ENCODE data around the gene PNP. TPM values are rescaled to one million over a fixed set of nuclear protein-coding genes. Genes with fewer than 3 reads are reported as not detected.

Gene PNP
- total and polyA plus RNA-seq, 10 of the 15 experiments (the other 5 are each of a cell fraction or from before 2014, with no cell fraction given), result 103 to 215 (median 138) TPM

DNA sequence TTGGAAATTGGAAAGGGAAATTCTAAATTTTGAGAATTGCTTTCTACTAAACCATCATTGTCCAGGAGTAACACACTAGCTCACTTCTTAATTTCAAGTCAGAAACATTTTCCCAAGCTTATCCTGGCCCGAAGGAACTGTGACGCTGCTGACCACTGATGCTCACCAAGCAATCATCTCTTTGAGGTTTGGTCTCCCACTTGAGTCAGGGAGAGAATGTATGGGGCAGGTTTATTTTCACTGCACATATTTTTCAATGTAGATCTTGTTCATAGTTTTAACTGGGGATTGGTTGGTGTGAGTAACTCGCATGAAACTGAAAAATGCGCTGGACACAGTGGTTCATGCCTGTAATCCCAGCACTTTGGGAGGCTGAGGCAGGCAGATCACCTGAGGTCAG, 23.3 kb downstream of the PNP start (continued):
- TF ChIP-seq RELB (IDR thresholded peaks at IDR 0.05; ENCODE audit: low read depth) (no peak), LARP7 (IDR thresholded peaks at IDR 0.05) (no peak), FOXM1 (IDR thresholded peaks at IDR 0.05; ENCODE audit: low read depth, low read length) (no peak)

DNA sequence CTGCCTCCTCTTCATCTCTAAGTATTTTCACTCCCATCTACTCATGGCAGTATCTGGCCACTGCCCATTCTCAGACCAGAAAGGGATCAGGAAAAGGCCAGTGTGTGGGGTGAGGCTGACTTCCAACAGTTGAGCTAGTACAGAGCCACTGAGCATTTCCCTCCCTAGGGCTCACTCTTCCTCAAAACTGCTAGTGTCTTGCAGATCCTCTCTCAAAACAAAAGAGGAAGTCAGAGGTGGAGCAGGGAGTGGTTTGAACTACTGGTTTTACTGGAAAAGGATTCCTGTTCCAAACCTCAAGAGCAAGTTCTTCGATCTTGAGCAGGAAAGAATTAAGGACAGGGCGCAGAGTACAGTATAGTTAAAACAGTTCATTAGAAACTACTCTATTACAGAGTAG, 24.4 kb downstream of the PNP start:
- peak; percentile 12 for ATAC-seq
- BruUV-seq (replicated peaks), result no TSS peak
- ChIA-PET SMC1A (ENCODE audit: uncharacterized antibody, unreplicated experiment) (interaction anchor here (0.8 to 8.1 kb wide), 9 partner anchors 12 to 166 kb away, joined by 3 to 49 read pairs (median 6); partner anchors contain the start of genes APEX1, OSGEP and PIP4P1), CTCF (interaction anchor here (0.9 to 2.4 kb wide), 5 partner anchors 24 to 79 kb away, joined by 3 to 20 read pairs (median 3); partner anchors contain the start of genes PIP4P1 and PNP), POLR2A (interaction anchor here (0.9 kb wide), 1 partner anchor 24 kb away, joined by 3 read pairs; no protein-coding TSS in a partner anchor), RAD21 (ENCODE audit: unreplicated experiment) (interaction anchor here (0.7 to 2.6 kb wide), 5 partner anchors 30 to 166 kb away, joined by 3 to 9 read pairs (median 3); partner anchors contain the start of gene PARP2)
- no peak overlapping the region for H3K4me3 ChIP-seq
- H3K79me2 ChIP-seq (ENCODE audit: control insufficient read depth, insufficient read depth, low read length), result no peaks in the 10 kb centered on the region
- peak overlapping the region; percentile 11; the same call in 1 of the 2 replicates for H2AFZ ChIP-seq (ENCODE audit: control insufficient read depth, low read depth, low read length)
- H4K20me1 ChIP-seq (ENCODE audit: control insufficient read depth, insufficient read depth), result no peaks in the 10 kb centered on the region
- H3K9me3 ChIP-seq (replicated peaks; ENCODE audit: control insufficient read depth, insufficient read depth, low read length), result no peaks in the 10 kb centered on the region; the same call in 2 of the 3 replicates
- 14% methylated on average over 2 of the region's 2 CpGs for WGBS (ENCODE audit: insufficient coverage, insufficient replicate concordance, low lambda C conversion rate, missing lambda C conversion rate)
- H3K4me1 ChIP-seq (ENCODE audit: control insufficient read depth, insufficient read depth, low read length), result peaks cover 39% of the 10 kb centered on the region
- peak overlapping the region; percentile 14; the same call in 1 of the 2 replicates for H3K27ac ChIP-seq (ENCODE audit: control insufficient read depth, insufficient read depth)
- H3K4me2 ChIP-seq (ENCODE audit: control insufficient read depth, insufficient read depth), result peak overlapping the region; percentile 6; the same call in 1 of the 2 replicates
- intact Hi-C loops (cut with micrococcal nuclease; ENCODE audit: unreplicated experiment) (loop anchor here (5.0 kb wide), 1 partner anchor 39 kb away; no protein-coding TSS in a partner anchor), in situ Hi-C loops (cut with MboI) (no loop called here)
- FAIRE-seq, result no peak
- no peak for DNase-seq (ENCODE audit: low read depth, low spot score)
- no peaks in the 10 kb centered on the region for H3K36me3 ChIP-seq (ENCODE audit: control insufficient read depth in 2 of 2, insufficient read depth in 2 of 2, low read length in 1 of 2)
- no peaks in the 10 kb centered on the region for H3K27me3 ChIP-seq (replicated peaks in 1 of 2; ENCODE audit: control insufficient read depth in 2 of 2, insufficient read depth in 2 of 2, low read length in 1 of 2)
- H3K9ac ChIP-seq (ENCODE audit: control insufficient read depth, insufficient read depth, low read length), result no peak overlapping the region
- TF ChIP-seq EED (IDR thresholded peaks at IDR 0.05; ENCODE audit: low read depth), result peak; percentile 66
- peak; percentile 93 for TF ChIP-seq SPI1 (IDR thresholded peaks at IDR 0.05; ENCODE audit: borderline replicate concordance, insufficient read depth, low read depth, low read length)
- TF ChIP-seq, protein P1, sequence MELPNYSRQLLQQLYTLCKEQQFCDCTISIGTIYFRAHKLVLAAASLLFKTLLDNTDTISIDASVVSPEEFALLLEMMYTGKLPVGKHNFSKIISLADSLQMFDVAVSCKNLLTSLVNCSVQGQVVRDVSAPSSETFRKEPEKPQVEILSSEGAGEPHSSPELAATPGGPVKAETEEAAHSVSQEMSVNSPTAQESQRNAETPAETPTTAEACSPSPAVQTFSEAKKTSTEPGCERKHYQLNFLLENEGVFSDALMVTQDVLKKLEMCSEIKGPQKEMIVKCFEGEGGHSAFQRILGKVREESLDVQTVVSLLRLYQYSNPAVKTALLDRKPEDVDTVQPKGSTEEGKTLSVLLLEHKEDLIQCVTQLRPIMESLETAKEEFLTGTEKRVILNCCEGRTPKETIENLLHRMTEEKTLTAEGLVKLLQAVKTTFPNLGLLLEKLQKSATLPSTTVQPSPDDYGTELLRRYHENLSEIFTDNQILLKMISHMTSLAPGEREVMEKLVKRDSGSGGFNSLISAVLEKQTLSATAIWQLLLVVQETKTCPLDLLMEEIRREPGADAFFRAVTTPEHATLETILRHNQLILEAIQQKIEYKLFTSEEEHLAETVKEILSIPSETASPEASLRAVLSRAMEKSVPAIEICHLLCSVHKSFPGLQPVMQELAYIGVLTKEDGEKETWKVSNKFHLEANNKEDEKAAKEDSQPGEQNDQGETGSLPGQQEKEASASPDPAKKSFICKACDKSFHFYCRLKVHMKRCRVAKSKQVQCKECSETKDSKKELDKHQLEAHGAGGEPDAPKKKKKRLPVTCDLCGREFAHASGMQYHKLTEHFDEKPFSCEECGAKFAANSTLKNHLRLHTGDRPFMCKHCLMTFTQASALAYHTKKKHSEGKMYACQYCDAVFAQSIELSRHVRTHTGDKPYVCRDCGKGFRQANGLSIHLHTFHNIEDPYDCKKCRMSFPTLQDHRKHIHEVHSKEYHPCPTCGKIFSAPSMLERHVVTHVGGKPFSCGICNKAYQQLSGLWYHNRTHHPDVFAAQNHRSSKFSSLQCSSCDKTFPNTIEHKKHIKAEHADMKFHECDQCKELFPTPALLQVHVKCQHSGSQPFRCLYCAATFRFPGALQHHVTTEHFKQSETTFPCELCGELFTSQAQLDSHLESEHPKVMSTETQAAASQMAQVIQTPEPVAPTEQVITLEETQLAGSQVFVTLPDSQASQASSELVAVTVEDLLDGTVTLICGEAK (IDR thresholded peaks at IDR 0.05; ENCODE audit: borderline replicate concordance), result no peak
- no peak for TF ChIP-seq HDAC2 (IDR thresholded peaks at IDR 0.05)
- TF ChIP-seq LARP7 (IDR thresholded peaks at IDR 0.05), result no peak
- no peak for TF ChIP-seq CBX3 (IDR thresholded peaks at IDR 0.05; ENCODE audit: borderline replicate concordance, low read depth)
- TF ChIP-seq, protein P2, sequence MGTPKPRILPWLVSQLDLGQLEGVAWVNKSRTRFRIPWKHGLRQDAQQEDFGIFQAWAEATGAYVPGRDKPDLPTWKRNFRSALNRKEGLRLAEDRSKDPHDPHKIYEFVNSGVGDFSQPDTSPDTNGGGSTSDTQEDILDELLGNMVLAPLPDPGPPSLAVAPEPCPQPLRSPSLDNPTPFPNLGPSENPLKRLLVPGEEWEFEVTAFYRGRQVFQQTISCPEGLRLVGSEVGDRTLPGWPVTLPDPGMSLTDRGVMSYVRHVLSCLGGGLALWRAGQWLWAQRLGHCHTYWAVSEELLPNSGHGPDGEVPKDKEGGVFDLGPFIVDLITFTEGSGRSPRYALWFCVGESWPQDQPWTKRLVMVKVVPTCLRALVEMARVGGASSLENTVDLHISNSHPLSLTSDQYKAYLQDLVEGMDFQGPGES (IDR thresholded peaks at IDR 0.05), result no peak
- peak in 1 of 2 experiments; percentile 61; a peak in 1 of 4 replicates for TF ChIP-seq ETV6 (conservative IDR thresholded peaks at IDR 0.05 in 1 of 2, IDR thresholded peaks at IDR 0.05 in 1 of 2; ENCODE audit: borderline replicate concordance in 1 of 2, low read depth in 1 of 2)
- TF ChIP-seq POU2F2 (IDR thresholded peaks at IDR 0.05; ENCODE audit: borderline replicate concordance, low read depth, low read length), result no peak
- no peak for TF ChIP-seq CHD4 (IDR thresholded peaks at IDR 0.05)
